CD4-positive, alpha-beta T cell (primary cell): ENCODE measurements around the gene DLL1. TPM values are rescaled to one million over a fixed set of nuclear protein-coding genes. Genes with fewer than 3 reads are reported as not detected.

Source experiments
- ATAC-seq: fragments of 200-7000 bp; cut with Tn5 transposase; one replicate; pipeline ENCODE4 v1.10.0; 2022; ENCODE audit warnings: mild to moderate bottlenecking; ENCODE audit not compliant: poor library complexity
- CTCF ChIA-PET: fragments of 350-600 bp; sonication (Branson Sonifier 250); formaldehyde crosslinking; loops from one replicate; lab custom pipeline; 2021; ENCODE audit warnings: antibody characterized with exemption, inconsistent platforms; lab: Charles Lee
- POLR2A ChIA-PET: fragments of 350-600 bp; sonication (Branson Sonifier 250); formaldehyde crosslinking; loops from one replicate; lab custom pipeline; 2021; ENCODE audit warnings: antibody characterized with exemption, inconsistent platforms; lab: Charles Lee
- DNase-seq, 14 experiments: peaks; one replicate each; pipeline ENCODE4 v3.0.0-alpha.2; 2013 to 2020; ENCODE audit warnings: mixed read lengths in 2 of 14
- H3K27ac ChIP-seq, 2 donors: one replicate each; pipeline versions ENCODE4 v1.5.1 to v1.7.0; 2013; ENCODE audit warnings: low read length in 2 of 2, low read depth in 1 of 2, mild to moderate bottlenecking in 1 of 2
- H3K27me3 ChIP-seq, 2 experiments: 1 replicate in 1 of 2; 2 replicates in 1 of 2; pipeline versions ENCODE4 v1.6.1 to v1.7.0; 2013; ENCODE audit warnings: low read length in 2 of 2, control low read depth in 1 of 2, mild to moderate bottlenecking in 1 of 2, moderate library complexity in 1 of 2; ENCODE audit not compliant: insufficient read depth in 2 of 2, control insufficient read depth in 1 of 2
- H3K36me3 ChIP-seq: one replicate; pipeline ENCODE4 v1.6.1; 2013; ENCODE audit warnings: low read length, control low read depth; ENCODE audit not compliant: insufficient read depth
- H3K4me1 ChIP-seq: one replicate; pipeline ENCODE4 v1.6.1; 2013; ENCODE audit warnings: low read length, control low read depth; ENCODE audit not compliant: insufficient read depth
- H3K4me3 ChIP-seq: one replicate; pipeline ENCODE4 v1.5.1; 2013; ENCODE audit warnings: mild to moderate bottlenecking, low read length, moderate library complexity
- H3K9me3 ChIP-seq, 2 experiments: 1 replicate in 1 of 2; 2 replicates in 1 of 2; pipeline versions ENCODE4 v1.6.1 to v1.7.0; 2013; ENCODE audit warnings: low read length in 2 of 2, mild to moderate bottlenecking in 2 of 2, control low read depth in 1 of 2, moderate library complexity in 1 of 2; ENCODE audit not compliant: control insufficient read depth in 1 of 2, insufficient read depth in 1 of 2
- H3K27ac Mint-ChIP-seq: one replicate; pipeline ENCODE4 v1.8.0; 2020; ENCODE audit warnings: mixed read lengths
- H3K27me3 Mint-ChIP-seq: one replicate; pipeline ENCODE4 v1.8.0; 2021; ENCODE audit warnings: mixed read lengths
- H3K36me3 Mint-ChIP-seq: one replicate; pipeline ENCODE4 v1.8.0; 2021; ENCODE audit warnings: low read depth, mixed read lengths
- H3K4me1 Mint-ChIP-seq: one replicate; pipeline ENCODE4 v1.8.0; 2021; ENCODE audit warnings: low read depth, mixed read lengths
- H3K4me3 Mint-ChIP-seq: one replicate; pipeline ENCODE4 v1.8.0; 2020; ENCODE audit warnings: mild to moderate bottlenecking, mixed read lengths
- H3K9me3 Mint-ChIP-seq: one replicate; pipeline ENCODE4 v1.8.0; 2020; ENCODE audit warnings: mixed read lengths
- CTCF ChIP-seq: fragments of 200-600 bp; IDR thresholded peaks from one replicate; pipeline ENCODE4 v1.8.0; 2022; ENCODE audit warnings: antibody characterized with exemption, mild to moderate bottlenecking
- intact Hi-C, 2 experiments: fragments of 100-400 bp; cut with DNase I in 1 of 2; cut with micrococcal nuclease in 1 of 2; formaldehyde crosslinking; loops; one replicate each; pipeline versions ENCODE4 v1.15.1 to v1.9.0; 2023 to 2025; cut with DNase I, micrococcal nuclease
- total RNA-seq, 174 experiments: library from RNA in 2 of 174; stranded (reverse) in 2 of 174; gene quantifications; one replicate each; pipeline ENCODE4 v1.2.3 and lab custom pipeline; 2021 to 2026

Gene DLL1
- total RNA-seq, 2 experiments from 2014 or later = 7.1 to 7.2 TPM

- no peak for ATAC-seq
- ChIA-PET POLR2A (no interaction called here), CTCF (no interaction called here)
- Mint-ChIP-seq H3K27me3 (peaks cover 72% of the 10 kb centered on the region), H3K36me3 (no peaks in the 10 kb centered on the region), H3K4me1 (peaks cover 16% of the 10 kb centered on the region), H3K4me3 (no peak overlapping the region), H3K9me3 (peaks cover 6% of the 10 kb centered on the region), H3K27ac (no peak overlapping the region)
- intact Hi-C loops = no loop called here
- DNase-seq = peak in 1 of 14 experiments; percentile 16
- H3K4me1 ChIP-seq = peaks cover 32% of the 10 kb centered on the region
- H3K4me3 ChIP-seq = no peak overlapping the region
- no peaks in the 10 kb centered on the region for H3K36me3 ChIP-seq
- no peak for TF ChIP-seq CTCF
- no peak overlapping the region for H3K27ac ChIP-seq
- peaks cover 0 to 18% of the 10 kb centered on the region in 2 experiments for H3K9me3 ChIP-seq
- H3K27me3 ChIP-seq = peaks cover 50 to 53% of the 10 kb centered on the region in 2 experiments
Observed at GRCh38 chr6:170298688-170299087, 7.8 kb upstream of the DLL1 start.

- H3K4me3 Mint-ChIP-seq = no peak overlapping the region
- H3K27ac Mint-ChIP-seq = no peak overlapping the region
- intact Hi-C loops = no loop called here
- Histone ChIP-seq H3K9me3 (peaks cover 0 to 18% of the 10 kb centered on the region in 2 experiments), H3K36me3 (no peaks in the 10 kb centered on the region), H3K27me3 (peaks cover 59 to 62% of the 10 kb centered on the region in 2 experiments), H3K4me3 (no peak overlapping the region), H3K4me1 (peaks cover 40% of the 10 kb centered on the region), H3K27ac (no peak overlapping the region)
- ChIA-PET POLR2A (interaction anchor here (0.9 to 1.4 kb wide), 2 partner anchors 8 to 10 kb away, joined by 4 read pairs; partner anchors contain the start of gene FAM120B), CTCF (no interaction called here)
- no peak for DNase-seq
- no peaks in the 10 kb centered on the region for H3K36me3 Mint-ChIP-seq
- H3K9me3 Mint-ChIP-seq = peaks cover 6% of the 10 kb centered on the region
- ATAC-seq = no peak
- TF ChIP-seq CTCF = no peak
- peaks cover 26% of the 10 kb centered on the region for H3K4me1 Mint-ChIP-seq
- peaks cover 82% of the 10 kb centered on the region for H3K27me3 Mint-ChIP-seq
Observed at GRCh38 chr6:170297576-170298330, 6.9 kb upstream of the DLL1 start.

- Mint-ChIP-seq H3K4me1 (peaks cover 33% of the 10 kb centered on the region), H3K9me3 (peaks cover 6% of the 10 kb centered on the region), H3K4me3 (no peak overlapping the region), H3K27me3 (peaks cover 82% of the 10 kb centered on the region), H3K36me3 (peaks cover under 1% of the 10 kb centered on the region), H3K27ac (no peak overlapping the region)
- H3K4me1 ChIP-seq = peaks cover 48% of the 10 kb centered on the region
- TF ChIP-seq CTCF = no peak
- intact Hi-C loops = no loop called here
- ChIA-PET POLR2A (interaction anchor here (1.4 kb wide), 1 partner anchor 11 kb away, joined by 4 read pairs; no protein-coding TSS in a partner anchor), CTCF (no interaction called here)
- ATAC-seq = no peak
- H3K36me3 ChIP-seq = no peaks in the 10 kb centered on the region
- peaks cover 0 to 18% of the 10 kb centered on the region in 2 experiments for H3K9me3 ChIP-seq
- H3K27me3 ChIP-seq = peaks cover 67 to 69% of the 10 kb centered on the region in 2 experiments
- peak in 1 of 14 experiments; percentile 34 for DNase-seq
- H3K27ac ChIP-seq = no peak overlapping the region
- H3K4me3 ChIP-seq = peak overlapping the region; percentile 19
Observed at GRCh38 chr6:170296746-170297575, 6.1 kb upstream of the DLL1 start.
